HG02759 (cell line): Measurements from ENCODE around the gene RNF220.

Experiments used
- ATAC-seq: cut with Tn5 transposase; IDR thresholded peaks from one replicate; pipeline ENCODE4 v1.9.1; 2021; ENCODE audit warnings: mild to moderate bottlenecking, moderate library complexity; ENCODE audit not compliant: unreplicated experiment

RNF220 gene

DNA sequence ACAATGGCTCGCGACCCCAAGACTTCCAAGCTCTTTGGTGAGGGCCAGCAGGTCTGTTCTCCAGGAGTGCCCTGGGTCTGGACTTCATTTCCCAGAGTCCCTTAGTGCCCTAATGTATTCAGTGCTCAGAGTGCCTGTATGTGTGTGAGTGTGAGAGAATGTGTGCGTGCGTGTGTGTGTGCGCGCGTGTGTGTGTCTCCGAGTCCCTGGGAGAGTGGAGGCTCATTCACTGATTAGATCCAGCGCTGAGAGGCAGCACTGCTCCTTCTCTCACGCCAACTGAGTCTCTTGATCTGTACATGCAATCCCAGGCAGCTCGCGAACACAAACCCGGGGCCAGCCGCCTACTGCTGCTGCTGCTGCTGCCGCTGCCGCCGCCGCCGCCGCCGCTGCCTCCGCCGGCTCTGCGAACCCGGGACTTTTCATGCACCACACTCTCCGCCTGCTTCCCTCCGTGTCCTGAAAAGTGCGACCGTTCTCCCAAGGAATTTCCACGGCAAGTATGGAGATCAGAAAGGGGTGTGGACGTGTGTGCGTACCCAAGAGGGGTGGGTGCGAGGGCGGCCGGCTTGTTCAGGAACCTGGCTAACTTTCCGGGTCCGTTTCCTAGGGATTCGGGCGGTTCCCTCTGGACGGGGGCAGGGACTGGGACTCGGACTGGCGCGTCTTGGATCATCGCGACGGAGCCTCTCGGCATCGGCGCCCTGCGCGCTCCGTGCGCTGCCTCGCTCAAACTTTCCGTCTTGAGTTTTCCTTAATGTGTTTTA is at the start of gene RNF220:
TSS of gene RNF220 (plus strand) at position 225 of the 767 bp plus-strand sequence.
- ATAC-seq = no peak

DNA sequence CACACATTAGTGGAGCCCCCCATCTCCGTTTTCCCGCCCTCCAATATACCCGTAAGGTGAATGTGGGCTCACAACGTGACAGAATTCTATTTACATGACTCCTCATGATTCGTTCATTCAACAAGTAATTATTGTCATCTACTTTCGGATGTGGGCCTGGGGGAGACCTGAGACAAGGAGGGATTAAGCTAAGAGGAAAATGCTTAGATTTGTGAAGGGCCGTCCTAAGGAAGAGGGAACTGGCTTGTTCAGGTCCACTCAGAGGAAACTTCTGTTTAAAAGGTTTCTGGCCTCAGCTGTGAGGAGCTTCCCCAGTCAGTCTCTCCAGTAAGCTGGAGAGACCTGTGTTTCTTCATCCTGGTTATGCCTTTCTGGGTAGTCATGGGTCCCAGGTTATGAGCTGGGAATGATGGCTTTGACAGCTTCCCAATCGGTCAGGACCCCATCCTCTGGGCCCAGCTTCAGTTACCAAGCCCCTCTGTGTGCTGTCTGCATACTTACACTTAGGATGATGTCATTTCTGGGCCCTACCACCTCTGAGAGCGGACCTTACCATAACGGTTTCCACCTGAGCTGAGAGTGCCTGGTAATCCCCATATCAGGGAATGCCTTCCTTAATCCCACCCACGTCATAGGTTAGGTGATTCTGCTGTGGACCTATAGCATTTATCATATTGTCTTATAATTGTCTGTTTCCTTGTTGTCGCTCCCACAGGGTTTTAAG is 49.3 kb upstream of the RNF220 start:
- no peak for ATAC-seq

DNA sequence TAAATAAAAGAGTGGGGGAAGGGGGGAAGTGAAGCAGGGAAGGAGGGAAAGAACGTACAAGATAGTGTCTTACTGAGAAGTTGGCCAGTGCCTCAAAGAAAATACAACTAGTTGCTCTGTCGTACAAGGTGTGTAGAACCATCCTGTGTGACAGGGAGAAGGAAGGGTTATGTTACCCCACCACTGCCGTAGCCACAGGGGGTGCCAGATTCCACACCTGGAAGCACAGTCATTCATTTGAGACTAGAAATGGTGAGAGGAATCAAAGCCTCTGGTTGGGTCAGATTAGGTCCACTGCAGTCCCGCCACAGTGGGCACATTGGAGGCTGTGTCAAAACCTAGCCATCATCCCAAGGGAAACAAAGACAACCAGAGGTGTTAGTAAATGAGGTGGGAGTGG is 47.3 kb upstream of the RNF220 start:
- no peak for ATAC-seq

DNA sequence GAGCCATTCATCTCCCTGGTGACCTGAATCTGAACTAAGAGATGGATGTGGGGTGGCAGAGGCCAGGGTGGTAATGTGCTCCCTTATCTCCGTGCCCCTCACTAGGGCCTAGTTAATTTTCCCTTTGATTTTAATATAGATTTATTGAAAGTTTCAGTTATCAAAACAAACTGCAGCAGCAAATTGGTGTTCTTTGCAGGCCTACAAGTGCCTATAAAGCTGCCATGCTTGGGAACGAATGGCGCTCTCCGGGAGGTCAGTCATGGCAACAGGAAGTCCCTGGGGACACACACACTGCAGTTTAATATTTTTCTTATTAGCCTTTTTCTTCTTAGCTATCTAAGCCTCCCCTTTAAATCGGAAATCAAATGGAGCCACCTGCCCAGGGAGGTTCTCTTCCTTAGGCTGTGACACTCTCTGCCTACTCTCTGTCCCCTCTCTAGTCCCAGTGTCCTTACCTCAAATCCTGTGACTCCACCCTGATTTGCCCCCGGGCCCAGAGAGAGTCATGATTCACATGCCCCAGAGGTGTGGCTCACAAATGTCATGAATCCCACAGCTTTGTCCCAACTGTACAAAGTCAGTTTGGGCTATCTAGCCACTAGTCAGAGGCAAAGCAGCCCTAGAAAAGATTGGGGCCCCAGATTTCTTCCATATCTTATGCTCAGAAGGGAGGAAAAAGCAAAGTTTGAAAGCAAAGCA is 45.7 kb upstream of the RNF220 start:
- no peak for ATAC-seq

DNA sequence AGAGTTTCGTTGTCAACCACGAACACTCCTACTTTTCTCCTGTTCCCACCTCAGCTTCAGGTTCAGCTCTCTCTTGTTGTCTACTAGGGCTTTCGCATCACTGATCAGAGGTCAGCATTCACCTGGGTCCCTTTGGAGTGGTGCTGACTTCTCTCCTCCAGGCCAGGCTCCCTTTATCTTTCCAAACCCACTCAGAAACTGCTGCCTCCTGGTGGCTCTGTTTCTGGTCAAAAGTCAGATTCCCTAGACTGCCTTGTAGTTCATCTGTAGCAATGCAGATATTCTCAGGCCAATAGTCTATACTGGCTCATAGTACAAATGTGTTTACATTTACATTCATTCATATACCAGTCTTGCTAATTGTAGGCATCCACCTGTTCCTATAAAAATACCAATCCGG is 43.6 kb upstream of the RNF220 start:
- ATAC-seq = no peak

DNA sequence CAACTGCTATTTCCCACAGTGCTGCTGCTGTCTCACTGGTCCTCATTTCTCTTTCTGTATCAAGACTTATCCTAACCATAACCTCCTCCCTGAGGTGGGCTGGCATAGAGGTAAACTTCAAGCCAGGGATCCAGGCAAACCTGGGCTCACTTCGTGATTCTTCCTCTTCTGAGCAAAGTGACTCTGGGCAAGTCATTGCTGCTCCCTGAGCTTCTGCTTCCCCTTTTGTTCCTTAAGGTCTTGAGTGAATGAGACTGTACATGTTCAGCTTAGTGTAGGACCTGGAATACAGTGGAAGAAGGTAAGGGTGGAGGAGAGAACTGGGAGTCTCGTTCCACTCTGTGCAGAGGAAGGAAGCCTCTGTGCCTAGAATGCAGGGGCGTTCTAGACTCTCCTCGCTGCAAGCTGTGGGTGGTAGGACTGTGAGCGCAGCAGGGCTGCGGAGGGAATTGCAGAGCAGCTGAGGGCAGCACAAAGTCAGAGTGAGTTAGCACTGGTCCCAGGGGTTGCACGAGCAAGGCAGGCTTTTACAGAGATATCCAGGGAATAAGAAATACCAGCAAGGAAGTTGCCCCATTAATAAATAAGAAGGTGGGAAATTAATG is 38.6 kb upstream of the RNF220 start:
- ATAC-seq = no peak

DNA sequence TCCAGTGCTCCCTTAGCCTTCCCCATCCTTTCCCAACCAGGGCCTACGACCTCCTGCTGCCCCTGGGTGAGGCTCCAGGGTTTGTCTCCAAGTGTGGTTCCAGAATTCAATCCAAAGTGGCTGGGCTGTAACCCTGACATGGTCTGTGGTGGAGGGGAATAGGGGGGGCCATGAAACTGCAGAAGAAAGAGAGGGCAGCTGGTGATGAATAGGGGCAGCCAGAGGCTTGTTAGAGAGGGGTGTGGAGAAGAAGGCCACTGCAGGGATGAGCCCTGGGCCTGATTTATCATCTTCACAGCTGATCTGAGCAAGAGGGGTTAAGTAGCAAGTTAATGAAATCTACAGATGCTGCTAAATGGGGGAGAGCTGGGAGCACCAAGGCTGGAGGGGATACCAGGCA is 37.1 kb upstream of the RNF220 start:
- no peak for ATAC-seq

DNA sequence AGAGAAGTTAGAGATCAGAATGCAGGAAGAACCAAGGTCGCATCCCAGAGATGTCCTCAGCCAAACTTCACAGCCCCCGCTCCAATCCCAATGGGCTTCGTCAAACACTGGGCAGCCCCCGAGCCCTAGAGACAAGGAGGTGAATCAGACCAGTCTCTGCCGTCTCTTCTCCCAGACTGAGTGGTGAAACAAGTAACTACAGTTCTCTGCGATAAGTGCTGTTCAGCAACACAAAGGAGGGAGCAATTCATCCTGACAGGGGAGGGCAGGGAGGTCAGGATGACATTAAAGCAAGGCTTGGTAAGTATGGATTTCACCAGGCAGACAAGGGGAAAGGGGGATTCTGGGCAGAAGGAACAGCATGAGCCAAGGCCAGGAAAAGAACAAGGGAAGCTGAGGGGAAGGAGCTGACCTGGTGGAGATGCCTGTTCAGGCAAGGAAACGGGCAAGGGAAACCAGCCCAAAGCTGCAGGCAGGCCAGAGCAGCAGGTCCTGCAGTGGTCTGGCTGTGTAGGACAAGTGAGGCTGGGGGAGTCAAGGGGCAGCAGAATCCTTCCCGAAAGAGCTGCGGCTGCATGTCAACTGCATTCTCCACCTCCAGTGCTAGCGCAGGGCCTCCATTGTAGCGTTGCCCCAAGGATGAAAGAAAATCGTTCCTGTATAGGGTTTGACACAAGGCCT is 36.4 kb upstream of the RNF220 start:
- ATAC-seq = no peak

DNA sequence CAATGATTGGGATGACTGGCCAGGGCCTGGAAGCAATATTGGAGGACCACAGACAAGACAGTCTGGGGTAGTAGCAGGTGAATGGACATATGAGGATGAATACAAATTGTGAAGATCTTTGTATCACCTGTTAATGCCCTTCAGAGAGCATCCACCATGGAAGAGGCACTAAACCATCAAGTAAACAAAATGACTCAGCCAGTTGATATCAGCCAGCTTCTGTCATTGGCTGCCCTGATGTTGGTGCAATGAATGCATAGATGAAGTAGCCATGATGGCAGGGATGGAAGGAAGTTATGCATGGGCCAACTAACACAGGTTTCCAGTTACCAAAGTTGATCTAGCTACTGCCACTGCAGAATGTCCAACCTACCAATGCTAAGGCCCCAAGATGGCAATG is 33.8 kb upstream of the RNF220 start:
- ATAC-seq = no peak

DNA sequence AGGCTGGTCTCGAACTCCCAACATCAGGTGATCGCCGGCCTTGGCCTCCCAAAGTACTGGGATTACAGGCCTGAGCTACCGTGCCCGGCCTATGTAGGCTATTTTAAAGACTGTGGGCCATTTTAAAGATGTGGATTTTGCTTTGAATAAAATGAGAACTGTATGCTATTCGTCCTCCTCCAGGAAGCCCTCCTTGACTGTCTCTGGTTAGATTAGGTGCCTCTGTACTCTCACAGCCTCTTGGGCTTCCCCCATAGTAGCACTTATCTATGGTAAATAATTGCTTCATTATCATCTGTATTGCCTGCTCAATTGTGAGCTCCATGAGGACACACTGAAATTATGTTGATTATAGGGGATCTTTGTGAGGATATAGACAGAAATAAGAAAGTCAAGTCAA is 29.5 kb upstream of the RNF220 start:
- no peak for ATAC-seq

DNA sequence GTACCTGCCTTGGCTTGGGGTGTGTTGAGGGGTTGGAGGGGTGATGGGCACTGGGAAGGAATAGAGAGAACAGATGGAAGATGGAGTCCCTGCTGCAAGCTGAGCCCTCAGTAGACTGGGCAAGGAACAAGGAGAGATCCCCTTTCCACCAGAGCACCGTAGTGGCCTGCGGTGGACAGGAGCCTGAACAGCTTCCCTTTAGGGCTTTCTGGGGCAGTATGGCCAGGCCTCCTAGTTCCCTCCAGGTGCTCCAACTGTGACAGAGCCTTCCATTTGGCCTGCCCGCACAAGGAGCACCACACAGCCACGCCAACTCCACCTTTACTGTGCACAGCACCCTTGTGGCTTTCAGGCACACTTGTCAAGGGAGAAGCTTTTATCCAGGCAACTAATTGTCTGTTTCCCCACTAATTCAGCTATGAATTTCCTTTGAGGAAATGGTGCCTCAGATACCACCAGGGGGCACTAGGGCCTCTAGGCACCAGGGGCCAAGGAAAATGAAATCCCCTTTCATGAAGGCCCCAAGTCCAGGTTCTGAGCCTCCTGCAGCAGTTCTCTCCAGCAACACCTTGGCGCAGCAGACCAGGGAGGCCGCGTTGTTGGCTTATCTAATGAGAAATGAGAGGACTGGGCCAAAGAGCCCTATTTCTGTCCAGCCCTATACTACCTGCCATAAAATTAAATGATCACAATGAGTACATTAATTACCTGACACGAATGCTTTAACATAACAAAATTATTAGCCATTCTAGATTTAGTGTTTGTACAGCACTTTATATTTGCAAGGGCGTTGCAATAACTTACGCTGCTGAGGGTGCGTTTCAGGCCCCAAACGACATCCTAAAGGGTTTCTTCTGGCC is 26.9 kb upstream of the RNF220 start:
- no peak for ATAC-seq

DNA sequence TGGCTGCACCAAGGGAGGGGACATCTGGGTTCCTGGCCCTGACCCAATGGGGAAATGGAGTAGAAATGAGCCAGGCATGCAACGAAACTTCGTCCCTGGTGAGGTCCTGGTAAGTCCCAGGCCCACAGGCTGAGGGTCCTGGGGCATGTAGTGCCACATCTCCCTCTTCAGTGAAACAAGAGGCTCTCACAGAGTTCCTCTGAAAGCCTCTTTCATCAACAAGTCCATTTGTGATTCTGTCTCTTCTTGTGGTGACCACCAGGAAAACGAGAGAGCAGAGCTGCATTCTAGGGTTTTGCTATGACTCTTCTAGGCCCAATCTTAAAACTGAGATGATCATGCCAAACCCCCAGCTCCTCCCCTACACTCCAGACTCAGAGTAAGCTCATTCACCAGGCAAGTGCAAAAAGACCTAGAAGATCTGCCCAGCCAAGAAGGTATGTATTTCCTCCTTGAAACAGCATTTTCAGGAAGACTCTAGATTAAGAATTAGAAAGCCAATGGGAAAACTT is 24.3 kb upstream of the RNF220 start:
- ATAC-seq = no peak

DNA sequence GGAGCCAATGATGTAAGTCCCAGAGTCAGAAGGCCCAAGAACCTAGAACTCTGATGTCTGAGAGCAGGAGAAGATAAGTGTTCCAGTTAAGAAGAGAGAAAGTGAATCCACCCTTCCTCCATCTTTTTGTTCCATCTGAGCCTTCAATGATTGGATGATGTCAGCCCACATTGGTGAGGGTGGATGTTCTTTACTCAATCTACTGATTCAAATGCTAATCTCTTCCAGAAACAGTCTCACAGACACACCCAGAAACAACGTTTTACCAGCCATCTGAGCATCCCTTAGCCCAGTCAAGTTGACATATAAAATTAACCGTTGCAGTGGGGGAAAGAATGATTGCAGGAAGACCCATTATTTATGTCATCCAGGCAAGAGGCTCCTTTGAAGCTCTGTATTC is 16.5 kb upstream of the RNF220 start:
- no peak for ATAC-seq

DNA sequence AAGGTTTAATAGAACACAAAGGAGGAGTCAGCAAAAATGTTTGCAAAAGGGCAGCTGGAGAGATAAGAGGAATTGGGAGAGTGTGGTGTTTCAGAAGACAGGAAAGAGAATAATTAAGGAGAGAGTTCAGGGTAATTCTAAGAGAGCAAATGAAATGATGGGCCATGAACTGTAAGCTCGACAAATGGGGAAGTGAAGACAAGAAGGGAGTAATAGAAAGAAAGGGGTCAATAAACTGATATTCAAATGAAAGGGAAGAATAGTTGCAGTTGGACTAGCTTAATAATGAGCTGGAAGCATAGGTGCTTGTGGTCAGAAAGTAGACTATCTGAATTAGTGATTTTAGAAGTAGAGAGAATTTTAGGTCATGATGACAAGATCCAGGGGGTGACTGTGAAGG is 15.6 kb upstream of the RNF220 start:
- ATAC-seq = no peak

DNA sequence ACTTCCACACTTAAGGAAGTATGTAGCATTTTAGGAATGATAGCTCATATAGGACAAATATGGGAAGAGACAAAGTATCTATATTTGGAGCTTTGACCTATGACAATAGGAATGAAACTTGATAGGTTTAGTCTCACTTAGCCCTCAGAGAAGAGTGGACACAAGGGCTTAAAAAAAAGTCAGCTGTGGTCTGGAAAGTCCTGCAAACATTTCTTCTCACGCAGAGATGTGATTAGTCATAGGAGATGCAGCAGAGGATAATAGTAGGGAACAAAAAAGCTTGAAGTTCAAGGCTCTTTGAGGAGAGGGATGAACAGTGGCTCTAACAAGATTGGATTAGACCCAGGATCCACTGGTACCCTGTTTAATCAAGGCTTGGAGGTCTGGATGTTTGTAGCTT is 14.8 kb upstream of the RNF220 start:
- no peak for ATAC-seq

DNA sequence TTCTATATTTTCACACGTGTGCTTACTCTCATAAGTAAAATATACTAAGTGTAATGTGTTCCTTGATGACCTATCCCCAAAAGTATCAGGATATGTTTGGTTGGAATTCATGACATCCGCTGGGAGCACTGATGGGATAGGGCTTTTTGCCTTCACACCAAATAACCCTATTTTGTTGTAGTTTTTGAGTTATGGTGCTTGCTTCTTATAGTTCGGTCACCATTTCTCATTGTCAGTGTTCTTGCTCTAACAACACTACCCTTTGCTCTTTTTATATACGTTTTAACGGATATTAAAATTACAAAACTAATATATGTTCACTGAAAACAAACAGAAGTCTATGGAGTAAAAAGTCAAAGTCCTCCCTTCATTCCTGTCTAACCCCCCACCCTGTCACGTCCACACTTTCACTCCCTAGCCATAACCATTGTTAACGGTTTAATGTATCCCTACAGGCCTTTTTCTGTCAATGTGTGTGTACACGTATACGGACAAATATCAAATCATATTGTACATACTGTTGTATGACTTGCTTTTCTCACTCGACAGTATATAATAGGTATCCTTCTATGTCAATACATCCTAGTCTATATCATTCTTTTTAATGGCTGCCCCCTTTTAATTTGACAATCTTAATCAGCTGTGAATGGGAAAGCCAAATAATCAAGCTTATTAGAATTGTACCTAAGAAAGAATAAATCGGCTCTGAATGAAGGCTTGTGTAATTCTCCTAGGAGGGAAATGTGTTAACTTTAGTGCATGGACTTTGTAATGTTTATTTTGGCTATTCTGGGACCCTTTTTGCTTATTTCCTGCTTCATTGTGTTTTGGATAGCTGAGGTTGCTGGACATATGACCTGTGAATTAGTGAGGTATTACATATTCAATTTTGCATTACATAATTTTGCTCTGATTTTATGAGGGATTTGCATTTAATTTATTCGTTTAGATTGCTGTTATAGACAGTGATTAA is 3.5 kb upstream of the RNF220 start:
- ATAC-seq = no peak

DNA sequence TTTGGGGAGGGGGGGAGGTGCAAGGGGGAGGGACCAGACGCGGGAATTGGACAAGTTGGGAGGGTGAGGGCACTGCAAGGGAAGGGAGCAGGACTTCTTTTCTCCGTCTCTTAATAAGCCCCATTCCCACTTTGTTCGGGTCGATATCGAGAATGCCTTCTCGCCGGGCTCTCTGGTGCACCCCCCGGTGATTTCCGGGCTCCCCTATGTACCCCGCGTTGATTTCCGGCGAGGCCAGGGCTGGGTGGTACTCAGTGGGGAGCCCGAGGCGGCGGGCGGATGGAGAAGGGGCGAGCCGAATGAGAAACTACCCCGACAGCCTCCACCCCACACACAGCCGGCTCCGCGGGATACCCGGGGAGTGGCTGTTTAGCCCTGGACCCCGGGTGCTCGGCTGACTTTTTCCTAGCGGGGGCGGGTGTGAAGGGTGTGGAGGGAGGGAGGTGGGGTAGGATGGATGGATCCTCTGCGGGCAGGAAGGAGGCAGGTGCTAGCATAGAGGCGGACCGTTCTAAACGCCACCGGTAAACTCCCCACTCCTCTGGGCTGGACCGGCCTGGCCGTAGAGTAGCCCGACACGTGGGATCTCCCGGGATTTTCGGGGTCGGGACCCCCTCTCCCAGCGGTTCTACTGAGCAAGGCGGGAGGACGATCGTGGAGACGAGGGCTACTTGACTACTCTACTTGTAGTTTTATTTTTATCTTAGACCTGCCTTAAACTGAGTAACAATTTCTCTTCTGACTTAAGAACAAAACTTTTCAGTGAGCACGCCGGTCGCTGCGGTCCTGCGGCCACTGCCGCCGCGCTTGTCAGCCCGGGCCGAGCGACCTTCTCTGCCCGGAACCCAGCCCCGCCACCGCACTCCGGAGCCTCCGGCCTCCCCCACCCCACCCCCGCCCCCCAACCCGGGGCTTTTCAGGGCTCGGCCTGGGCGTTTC is 1.0 kb downstream of the RNF220 start:
- ATAC-seq = no peak
